Endothelial cell of umbilical vein (primary cell): ENCODE data around the gene NBEA. TPM values are rescaled to one million over a fixed set of nuclear protein-coding genes. Genes with fewer than 3 reads are reported as not detected.

ENCODE experiments used
- BruUV-seq: library from RNA; stranded (reverse); fragments of 400-500 nt; replicated peaks from 2 replicates; lab custom pipeline; 2021; lab: Mats Ljungman, UMichigan
- CTCF ChIA-PET: fragments of 300-600, 350-600 bp; sonication (Branson Sonifier 250); formaldehyde crosslinking; loops from one replicate; lab custom pipeline; 2021; ENCODE audit warnings: antibody characterized with exemption, inconsistent platforms; lab: Charles Lee
- POLR2A ChIA-PET: fragments of 300-600, 350-600 bp; sonication (Branson Sonifier 250); formaldehyde crosslinking; loops from one replicate; lab custom pipeline; 2021; ENCODE audit warnings: antibody characterized with exemption, inconsistent platforms; lab: Charles Lee
- DNase-seq: peaks from one replicate; pipeline ENCODE4 v3.0.0-alpha.2; 2011; ENCODE audit warnings: low read depth, low spot score
- FAIRE-seq: peaks from 2 replicates; lab custom pipeline; 2011; peaks lifted over from hg19 to GRCh38; lab: Jason Lieb, UNC
- H2AFZ ChIP-seq: 2 replicates; pipeline ENCODE4 v1.6.0; 2012; ENCODE audit warnings: low read depth, low read length, control low read depth, inconsistent platforms
- H3K27ac ChIP-seq: 2 replicates; pipeline ENCODE4 v1.5.1; 2011; ENCODE audit warnings: low read depth, mild to moderate bottlenecking, control low read depth, low read length, moderate library complexity; ENCODE audit not compliant: insufficient read depth
- H3K27me3 ChIP-seq, 2 experiments: 2 replicates each; pipeline versions ENCODE4 v1.6.0 to v1.6.1; 2011; ENCODE audit warnings: low read length in 2 of 2, mixed read lengths in 1 of 2; ENCODE audit not compliant: control insufficient read depth in 2 of 2, insufficient read depth in 2 of 2
- H3K36me3 ChIP-seq, 2 experiments: 2 replicates in 1 of 2; 3 replicates in 1 of 2; pipeline ENCODE4 v1.5.1; 2011; ENCODE audit warnings: low read length in 2 of 2, mild to moderate bottlenecking in 1 of 2, moderate library complexity in 1 of 2; ENCODE audit not compliant: control insufficient read depth in 2 of 2, insufficient read depth in 2 of 2; ENCODE audit errors: extremely low read depth in 1 of 2
- H3K4me1 ChIP-seq: 3 replicates; pipeline ENCODE4 v1.5.1; 2011; ENCODE audit warnings: mild to moderate bottlenecking, low read length; ENCODE audit not compliant: control insufficient read depth, insufficient read depth; ENCODE audit errors: extremely low read depth
- H3K4me2 ChIP-seq: 2 replicates; pipeline ENCODE4 v1.6.1; 2011; ENCODE audit warnings: low read length, control low read depth, mixed read lengths; ENCODE audit not compliant: insufficient read depth
- H3K4me3 ChIP-seq, 3 experiments: fragments of 200-600 bp in 1 of 3; sonication (generic), shearing (Covaris generic) in 1 of 3; replicated peaks in 1 of 3; 2 replicates each; pipeline ENCODE4 v1.5.1; 2011 to 2016; ENCODE audit warnings: control low read depth in 3 of 3, low read length in 3 of 3, mild to moderate bottlenecking in 2 of 3, inconsistent platforms in 1 of 3, low read depth in 1 of 3, moderate library complexity in 1 of 3; ENCODE audit not compliant: insufficient read depth in 1 of 3
- H3K79me2 ChIP-seq: 2 replicates; pipeline ENCODE4 v1.6.0; 2012; ENCODE audit warnings: low read length, inconsistent platforms; ENCODE audit not compliant: control insufficient read depth, insufficient read depth
- H3K9ac ChIP-seq: replicated peaks from 2 replicates; pipeline ENCODE3; 2011; ENCODE audit warnings: low read length, control low read depth; ENCODE audit not compliant: insufficient read depth; ENCODE audit errors: extremely low read depth
- H3K9me1 ChIP-seq: replicated peaks from 3 replicates; pipeline ENCODE4 v1.6.0; 2011; ENCODE audit warnings: mild to moderate bottlenecking, low read length; ENCODE audit not compliant: control insufficient read depth, insufficient read depth; ENCODE audit errors: extremely low read depth
- H3K9me3 ChIP-seq: replicated peaks from 2 replicates; pipeline ENCODE4 v1.5.1; 2012; ENCODE audit warnings: low read length, inconsistent platforms; ENCODE audit not compliant: control insufficient read depth, insufficient read depth
- H4K20me1 ChIP-seq: replicated peaks from 2 replicates; pipeline ENCODE3; 2011; ENCODE audit warnings: mild to moderate bottlenecking, low read length; ENCODE audit not compliant: control insufficient read depth, insufficient read depth; ENCODE audit errors: extremely low read depth
- GATA2 ChIP-seq: IDR thresholded peaks from 2 replicates; pipeline ENCODE4 v1.7.0; 2011; ENCODE audit warnings: low read depth, mild to moderate bottlenecking, moderate library complexity, mixed read lengths, low read length; ENCODE audit not compliant: insufficient read length, insufficient read depth
- JUN ChIP-seq: IDR thresholded peaks from 2 replicates; pipeline ENCODE4 v1.6.1; 2011; ENCODE audit warnings: borderline replicate concordance, low read depth; ENCODE audit not compliant: insufficient read length, insufficient read depth
- MYC ChIP-seq: IDR thresholded peaks from one replicate; pipeline ENCODE4 v1.6.1; 2011; ENCODE audit warnings: mild to moderate bottlenecking, low read depth, low read length
- POLR2A ChIP-seq: IDR thresholded peaks from 2 replicates; pipeline ENCODE4 v1.6.1; 2012; ENCODE audit warnings: low read depth, mild to moderate bottlenecking, control low read depth, low read length
- POLR2AphosphoS5 ChIP-seq: IDR thresholded peaks from 2 replicates; pipeline ENCODE4 v1.6.1; 2012; ENCODE audit warnings: low read depth, mild to moderate bottlenecking, control low read depth, low read length, moderate library complexity; ENCODE audit not compliant: insufficient read depth
- dilution Hi-C: fragments of 300-500 bp; cut with MboI; formaldehyde crosslinking; loops from one replicate; pipeline ENCODE4 v1.15.0; 2019; ENCODE audit warnings: low sequenced_read_pairs; ENCODE audit not compliant: extremely low pct_ligation_motif_present
- intact Hi-C: fragments of 100-400 bp; cut with micrococcal nuclease; formaldehyde crosslinking; loops from one replicate; pipeline ENCODE4 v1.10.0; 2022
- polyA plus RNA-seq, 4 experiments: library from polyadenylated mRNA; depleted of rRNA in 3 of 4; stranded (reverse) in 3 of 4; unstranded in 1 of 4; fragments of >200 nt; gene quantifications; 2 replicates each; pipeline versions ENCODE4 v1.2.1 to v1.2.3, GENCODE V29; 2011 to 2012; ENCODE audit warnings: missing spikeins in 1 of 4
- total RNA-seq: library from RNA; stranded (reverse); gene quantifications from 2 replicates; pipeline ENCODE4 v1.2.3, GENCODE V29; 2021
- TF ChIP-seq, protein P1 (sequence below), 2 donors: IDR thresholded peaks; 1 replicate in 1 of 2; 2 replicates in 1 of 2; pipeline ENCODE4 v1.5.1; 2011; ENCODE audit warnings: low read length in 2 of 2, mild to moderate bottlenecking in 2 of 2, moderate library complexity in 2 of 2, control low read depth in 1 of 2, inconsistent platforms in 1 of 2, low read depth in 1 of 2; ENCODE audit not compliant: insufficient read depth in 1 of 2; ENCODE audit errors: extremely low read depth in 1 of 2

NBEA gene
- total and polyA plus RNA-seq, 2 donors (not counting 3 experiments of a cell fraction or from before 2014, with no cell fraction given), result 3.0 to 4.8 TPM

- H3K4me3 ChIP-seq, result no peak overlapping the region
- TF ChIP-seq GATA2 (no peak), JUN (no peak), POLR2A (no peak), MYC (no peak), POLR2AphosphoS5 (no peak)
- TF ChIP-seq, protein P1, sequence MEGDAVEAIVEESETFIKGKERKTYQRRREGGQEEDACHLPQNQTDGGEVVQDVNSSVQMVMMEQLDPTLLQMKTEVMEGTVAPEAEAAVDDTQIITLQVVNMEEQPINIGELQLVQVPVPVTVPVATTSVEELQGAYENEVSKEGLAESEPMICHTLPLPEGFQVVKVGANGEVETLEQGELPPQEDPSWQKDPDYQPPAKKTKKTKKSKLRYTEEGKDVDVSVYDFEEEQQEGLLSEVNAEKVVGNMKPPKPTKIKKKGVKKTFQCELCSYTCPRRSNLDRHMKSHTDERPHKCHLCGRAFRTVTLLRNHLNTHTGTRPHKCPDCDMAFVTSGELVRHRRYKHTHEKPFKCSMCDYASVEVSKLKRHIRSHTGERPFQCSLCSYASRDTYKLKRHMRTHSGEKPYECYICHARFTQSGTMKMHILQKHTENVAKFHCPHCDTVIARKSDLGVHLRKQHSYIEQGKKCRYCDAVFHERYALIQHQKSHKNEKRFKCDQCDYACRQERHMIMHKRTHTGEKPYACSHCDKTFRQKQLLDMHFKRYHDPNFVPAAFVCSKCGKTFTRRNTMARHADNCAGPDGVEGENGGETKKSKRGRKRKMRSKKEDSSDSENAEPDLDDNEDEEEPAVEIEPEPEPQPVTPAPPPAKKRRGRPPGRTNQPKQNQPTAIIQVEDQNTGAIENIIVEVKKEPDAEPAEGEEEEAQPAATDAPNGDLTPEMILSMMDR (IDR thresholded peaks at IDR 0.05; ENCODE audit: extremely low read depth in 1 of 2, insufficient read depth in 1 of 2, low read depth in 1 of 2, low read length in 2 of 2), result no peak
- POLR2A ChIA-PET, result no interaction called here
- no peak overlapping the region for H3K4me2 ChIP-seq
- FAIRE-seq (no peak), DNase-seq (no peak)
- H3K36me3 ChIP-seq, result no peaks in the 10 kb centered on the region
- no peaks in the 10 kb centered on the region for H3K79me2 ChIP-seq
- intact Hi-C loops, result no loop called here
- H3K4me1 ChIP-seq, result no peaks in the 10 kb centered on the region
- no peaks in the 10 kb centered on the region for H3K9me1 ChIP-seq
- no peak overlapping the region for H2AFZ ChIP-seq
- H3K9me3 ChIP-seq, result no peaks in the 10 kb centered on the region
- H3K27ac ChIP-seq, result no peak overlapping the region
- no TSS peak for BruUV-seq
- dilution Hi-C loops, result no loop called here
- no peaks in the 10 kb centered on the region for H3K27me3 ChIP-seq
- H4K20me1 ChIP-seq, result no peaks in the 10 kb centered on the region
- CTCF ChIA-PET, result no interaction called here
- H3K9ac ChIP-seq, result no peak overlapping the region
Measured at GRCh38 chr13:35005051-35005450, 63.0 kb downstream of the NBEA start.
